Brain microvascular endothelial cell (primary cell): ENCODE measurements around the gene ELMO3.

Source experiments
- DNase-seq: peaks from one replicate; pipeline ENCODE4 v3.0.0-alpha.2; 2020
- H3K27ac ChIP-seq: fragments of 250-450 bp; sonication (Bioruptor Pico); 2 replicates; pipeline ENCODE4 v1.5.1; 2020; ENCODE audit warnings: mild to moderate bottlenecking, moderate library complexity
- H3K27me3 ChIP-seq: fragments of 250-450 bp; sonication (Bioruptor Pico); replicated peaks from 2 replicates; pipeline ENCODE4 v1.5.1; 2020; ENCODE audit warnings: mild to moderate bottlenecking
- H3K36me3 ChIP-seq: fragments of 250-450 bp; sonication (Bioruptor Pico); replicated peaks from 2 replicates; pipeline ENCODE4 v1.5.1; 2020; ENCODE audit warnings: mild to moderate bottlenecking
- H3K4me3 ChIP-seq: 2 replicates; pipeline ENCODE4 v1.5.1; 2011; ENCODE audit warnings: low read depth, mild to moderate bottlenecking, control low read depth, low read length, moderate library complexity
- in situ Hi-C: cut with HindIII; loops from 2 replicates; pipeline ENCODE4 v1.10.0; 2017; ENCODE audit warnings: low sequenced_read_pairs, low pct_ligation_motif_present
- TF ChIP-seq, protein P1 (sequence below): IDR thresholded peaks from 2 replicates; pipeline ENCODE4 v1.5.1; 2011; ENCODE audit warnings: low read depth, mild to moderate bottlenecking, moderate library complexity, low read length, control low read depth, inconsistent platforms; ENCODE audit errors: missing control alignments

ELMO3 gene

DNA sequence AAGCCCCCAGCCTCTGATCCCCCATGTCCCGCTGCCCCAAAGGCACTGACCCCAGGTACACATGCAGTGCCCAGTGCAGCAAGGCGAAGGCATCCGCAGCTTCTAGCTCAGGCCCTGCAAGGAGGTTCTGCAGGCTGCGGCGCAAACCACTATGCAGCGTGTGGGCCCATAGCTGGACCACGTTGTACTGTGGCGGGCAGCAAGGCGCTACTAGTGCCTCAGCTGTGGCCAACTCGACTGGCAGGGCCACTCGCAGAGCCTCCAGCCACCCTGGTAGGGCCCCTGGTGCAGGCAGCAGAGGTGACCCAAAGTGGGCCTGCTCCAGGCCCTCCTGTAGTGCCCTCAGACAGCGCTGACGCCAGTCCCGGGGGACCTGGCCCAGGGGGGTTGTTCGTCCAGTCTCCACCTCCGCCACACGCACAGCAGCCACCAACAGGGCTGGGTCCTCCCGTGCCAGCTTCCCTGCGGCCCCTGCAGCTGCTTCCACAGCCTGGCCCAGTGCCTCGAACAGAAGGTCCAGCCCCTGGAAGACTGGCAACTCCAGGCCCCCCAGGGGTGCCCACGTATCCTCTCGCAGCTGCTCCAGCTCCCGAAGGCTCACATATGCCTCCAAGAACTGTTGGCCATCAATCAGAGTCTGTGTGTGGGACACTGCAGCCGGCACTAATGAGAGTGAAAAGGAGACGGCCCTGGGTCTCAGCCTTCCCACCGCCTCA, 11.6 kb upstream of the ELMO3 start:
- in situ Hi-C loops, result no loop called here
- DNase-seq, result no peak
- Histone ChIP-seq H3K27ac (no peak overlapping the region), H3K27me3 (no peaks in the 10 kb centered on the region), H3K4me3 (no peak overlapping the region), H3K36me3 (no peaks in the 10 kb centered on the region)
- TF ChIP-seq, protein P1, sequence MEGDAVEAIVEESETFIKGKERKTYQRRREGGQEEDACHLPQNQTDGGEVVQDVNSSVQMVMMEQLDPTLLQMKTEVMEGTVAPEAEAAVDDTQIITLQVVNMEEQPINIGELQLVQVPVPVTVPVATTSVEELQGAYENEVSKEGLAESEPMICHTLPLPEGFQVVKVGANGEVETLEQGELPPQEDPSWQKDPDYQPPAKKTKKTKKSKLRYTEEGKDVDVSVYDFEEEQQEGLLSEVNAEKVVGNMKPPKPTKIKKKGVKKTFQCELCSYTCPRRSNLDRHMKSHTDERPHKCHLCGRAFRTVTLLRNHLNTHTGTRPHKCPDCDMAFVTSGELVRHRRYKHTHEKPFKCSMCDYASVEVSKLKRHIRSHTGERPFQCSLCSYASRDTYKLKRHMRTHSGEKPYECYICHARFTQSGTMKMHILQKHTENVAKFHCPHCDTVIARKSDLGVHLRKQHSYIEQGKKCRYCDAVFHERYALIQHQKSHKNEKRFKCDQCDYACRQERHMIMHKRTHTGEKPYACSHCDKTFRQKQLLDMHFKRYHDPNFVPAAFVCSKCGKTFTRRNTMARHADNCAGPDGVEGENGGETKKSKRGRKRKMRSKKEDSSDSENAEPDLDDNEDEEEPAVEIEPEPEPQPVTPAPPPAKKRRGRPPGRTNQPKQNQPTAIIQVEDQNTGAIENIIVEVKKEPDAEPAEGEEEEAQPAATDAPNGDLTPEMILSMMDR, result no peak

DNA sequence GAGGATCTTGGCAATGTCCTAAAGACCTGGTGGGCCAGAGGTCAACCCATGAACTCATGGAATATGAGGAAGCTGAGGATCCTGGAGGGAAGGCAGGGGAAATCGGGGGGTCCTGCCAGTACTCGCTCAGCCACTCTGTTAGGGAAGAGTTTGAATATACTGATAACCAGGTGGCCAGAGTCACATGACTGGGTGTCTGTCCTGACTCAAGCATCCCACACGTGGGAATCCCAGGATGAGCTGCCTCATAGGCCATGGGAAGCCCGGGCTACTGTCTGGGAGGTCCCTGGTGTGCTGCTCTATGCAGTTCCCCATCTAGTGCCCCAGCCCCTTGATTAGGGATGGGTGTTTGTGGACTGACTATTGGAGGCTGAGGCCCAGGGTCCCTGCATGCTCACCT, 10.6 kb upstream of the ELMO3 start:
- H3K4me3 ChIP-seq, result no peak overlapping the region
- peaks cover 3% of the 10 kb centered on the region for H3K36me3 ChIP-seq
- DNase-seq, result no peak
- in situ Hi-C loops, result no loop called here
- H3K27me3 ChIP-seq, result no peaks in the 10 kb centered on the region
- H3K27ac ChIP-seq, result no peak overlapping the region
- TF ChIP-seq, protein P1, result no peak

DNA sequence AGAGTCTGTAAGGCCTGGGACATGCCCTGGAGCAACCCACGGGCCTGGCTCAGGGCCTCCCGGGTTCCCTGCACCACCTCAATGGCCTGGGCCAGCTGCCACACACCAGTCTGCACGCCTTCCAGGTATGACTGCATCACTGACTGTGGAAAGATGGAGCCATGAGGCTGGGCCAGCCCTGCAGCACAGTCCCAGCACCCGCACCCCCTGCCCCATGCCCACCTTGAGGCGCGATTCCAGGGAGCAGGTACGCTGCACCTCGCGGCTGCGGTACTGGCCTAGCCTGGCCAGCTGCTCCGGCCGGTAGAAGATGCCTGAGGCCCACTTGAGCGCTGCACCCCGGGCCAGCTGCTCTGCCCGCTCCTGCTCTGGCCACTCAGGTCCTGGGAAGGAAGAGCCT, 10.1 kb upstream of the ELMO3 start:
- TF ChIP-seq, protein P1, result no peak
- DNase-seq, result no peak
- in situ Hi-C loops, result no loop called here
- H3K27me3 ChIP-seq, result no peaks in the 10 kb centered on the region
- no peak overlapping the region for H3K27ac ChIP-seq
- peaks cover 6% of the 10 kb centered on the region for H3K36me3 ChIP-seq
- H3K4me3 ChIP-seq, result no peak overlapping the region

DNA sequence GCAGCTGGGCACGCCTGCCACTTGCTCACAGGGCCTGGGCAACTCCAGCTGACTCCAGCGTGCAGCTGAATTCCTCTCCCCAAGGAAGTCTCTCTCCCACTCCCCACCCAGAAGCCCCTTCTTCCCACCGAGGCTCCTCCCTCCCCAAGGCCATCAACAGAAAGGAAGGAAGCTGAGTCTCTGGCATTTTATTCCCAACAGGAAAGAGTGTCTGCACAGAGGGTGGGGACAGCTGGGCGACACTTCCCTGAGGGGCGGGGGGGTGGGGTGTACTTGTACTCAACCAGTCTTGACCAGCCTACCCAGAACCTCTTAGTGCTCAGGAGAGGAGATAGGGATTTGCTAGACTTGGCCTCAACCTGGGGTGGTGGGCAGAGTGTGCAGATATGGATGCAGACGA, 8.9 kb upstream of the ELMO3 start, which contains the start of gene EXOC3L1:
Gene EXOC3L1 (minus strand): TSS at position 96 of the 400 bp plus-strand sequence. CDS start 460 bp downstream, outside the sequence.
- in situ Hi-C loops, result no loop called here
- Histone ChIP-seq H3K27ac (no peak within 1 kb of the TSS), H3K36me3 (peaks cover 16% of the 10 kb centered on the region), H3K4me3 (no peak within 1 kb of the TSS), H3K27me3 (no peaks in the 10 kb centered on the region)
- no peak for DNase-seq
- TF ChIP-seq, protein P1, result no peak

DNA sequence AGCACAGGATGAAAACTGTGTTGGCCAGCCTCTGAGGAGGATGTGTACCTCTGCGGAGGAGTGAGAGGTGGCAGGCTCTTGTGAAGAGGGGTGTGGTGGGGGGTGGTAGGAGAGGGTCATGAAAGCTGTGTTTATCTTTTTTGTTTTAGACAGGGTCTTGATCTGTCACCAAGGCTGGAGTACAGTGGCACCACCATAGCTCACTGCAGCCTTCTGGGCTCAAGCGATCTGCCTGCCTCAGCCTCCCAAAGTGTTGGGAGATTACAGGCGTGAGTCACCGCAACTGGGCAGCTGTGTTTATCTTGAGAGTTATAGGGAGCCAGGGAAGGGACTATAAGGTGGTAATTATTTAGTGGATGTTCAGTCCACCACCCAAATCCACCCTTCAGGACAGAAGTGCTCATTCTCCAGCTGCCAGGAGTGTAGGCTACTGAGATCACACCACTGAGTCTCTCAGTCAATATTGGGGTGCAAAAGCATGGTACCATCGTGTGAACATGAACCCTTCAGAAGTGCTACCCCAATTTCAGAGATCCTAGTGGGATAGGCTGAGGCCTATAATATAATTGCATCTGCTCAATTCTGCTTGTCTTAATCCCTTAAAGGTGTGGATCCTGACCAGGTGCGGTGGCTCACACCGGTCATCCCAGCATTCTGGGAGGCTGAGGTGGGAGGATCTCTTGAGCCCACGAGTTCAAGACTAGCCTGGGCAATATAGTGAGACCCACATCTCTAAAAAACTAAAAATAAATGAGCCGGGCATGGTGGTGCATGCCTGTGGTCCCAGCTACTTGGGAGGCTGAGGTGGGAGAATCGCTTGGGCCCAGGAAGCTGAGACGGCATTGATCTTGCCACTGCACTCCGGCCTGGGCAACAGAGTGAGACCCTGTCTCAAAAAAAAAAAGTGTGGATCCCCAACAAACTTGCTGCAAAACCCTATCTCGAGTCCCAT, 8.2 kb upstream of the ELMO3 start:
- Histone ChIP-seq H3K27ac (no peak overlapping the region), H3K4me3 (no peak overlapping the region), H3K36me3 (peaks cover 23% of the 10 kb centered on the region), H3K27me3 (no peaks in the 10 kb centered on the region)
- TF ChIP-seq, protein P1, result no peak
- in situ Hi-C loops, result no loop called here
- no peak for DNase-seq
